Glutamatergic neuron (in vitro differentiated cells): ENCODE results near the gene CCL20. TPM values are rescaled to one million over a fixed set of nuclear protein-coding genes. Genes with fewer than 3 reads are reported as not detected.

Experiments used
- DNase-seq: peaks from one replicate; pipeline ENCODE4 v3.0.0; 2022
- H3K27ac Mint-ChIP-seq: one replicate; pipeline ENCODE4 v1.8.0; 2020; ENCODE audit warnings: mild to moderate bottlenecking, mixed read lengths, inconsistent platforms; ENCODE audit not compliant: unreplicated experiment
- H3K27me3 Mint-ChIP-seq: one replicate; pipeline ENCODE4 v1.8.0; 2020; ENCODE audit warnings: mild to moderate bottlenecking, moderate library complexity, mixed read lengths, inconsistent platforms; ENCODE audit not compliant: unreplicated experiment
- H3K36me3 Mint-ChIP-seq: one replicate; pipeline ENCODE4 v1.8.0; 2020; ENCODE audit warnings: mild to moderate bottlenecking, mixed read lengths, inconsistent platforms; ENCODE audit not compliant: unreplicated experiment
- H3K4me1 Mint-ChIP-seq: one replicate; pipeline ENCODE4 v1.8.0; 2020; ENCODE audit warnings: mild to moderate bottlenecking, low read depth, mixed read lengths, inconsistent platforms; ENCODE audit not compliant: unreplicated experiment
- H3K4me3 Mint-ChIP-seq: one replicate; pipeline ENCODE4 v1.8.0; 2020; ENCODE audit warnings: mild to moderate bottlenecking, mixed read lengths, inconsistent platforms; ENCODE audit not compliant: unreplicated experiment
- H3K9me3 Mint-ChIP-seq: one replicate; pipeline ENCODE4 v1.8.0; 2020; ENCODE audit warnings: mild to moderate bottlenecking, moderate library complexity, mixed read lengths, inconsistent platforms; ENCODE audit not compliant: unreplicated experiment
- total RNA-seq: library from RNA; stranded (reverse); fragmentation: NEBNext Ultra II Directional; extraction: Animal tissue kit (Norgen Biotek cat#: 25700); gene quantifications from one replicate; pipeline ENCODE4 v1.2.1, GENCODE V29; 2021; ENCODE audit not compliant: unreplicated experiment
- TF ChIP-seq, protein P1 (sequence below): fragments of 200-600 bp; sonication (generic); IDR thresholded peaks from one replicate; pipeline ENCODE4 v1.5.0; 2021; ENCODE audit not compliant: partially characterized antibody, unreplicated experiment

CCL20 gene
- total RNA-seq, 1 donor from 2014 or later = not detected

DNA sequence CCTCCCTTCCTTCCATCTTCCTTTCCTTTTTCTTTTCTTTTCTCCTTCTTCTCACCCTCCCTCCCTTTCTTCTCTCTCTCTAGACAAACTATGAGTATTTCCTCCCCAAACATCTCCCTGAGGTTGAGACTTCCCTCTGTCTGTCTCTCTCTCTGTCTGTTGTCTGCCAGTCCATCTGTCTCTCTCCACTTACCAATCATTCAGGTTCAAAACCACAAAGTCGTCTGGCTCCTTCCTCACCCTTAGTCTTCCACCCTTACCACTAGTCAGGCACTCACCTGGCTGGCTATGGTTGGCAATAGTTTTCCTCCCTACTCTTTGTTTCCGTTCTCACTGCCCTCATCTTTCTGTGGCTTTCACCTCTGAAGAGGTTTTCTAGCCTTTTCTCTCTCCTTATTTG, 12.9 kb downstream of the CCL20 start:
- no peak for DNase-seq
- Mint-ChIP-seq H3K4me3 (no peak overlapping the region), H3K4me1 (no peaks in the 10 kb centered on the region), H3K9me3 (peaks cover 2% of the 10 kb centered on the region), H3K27ac (no peak overlapping the region), H3K27me3 (peaks cover 3% of the 10 kb centered on the region), H3K36me3 (no peaks in the 10 kb centered on the region)
- TF ChIP-seq, protein P1, sequence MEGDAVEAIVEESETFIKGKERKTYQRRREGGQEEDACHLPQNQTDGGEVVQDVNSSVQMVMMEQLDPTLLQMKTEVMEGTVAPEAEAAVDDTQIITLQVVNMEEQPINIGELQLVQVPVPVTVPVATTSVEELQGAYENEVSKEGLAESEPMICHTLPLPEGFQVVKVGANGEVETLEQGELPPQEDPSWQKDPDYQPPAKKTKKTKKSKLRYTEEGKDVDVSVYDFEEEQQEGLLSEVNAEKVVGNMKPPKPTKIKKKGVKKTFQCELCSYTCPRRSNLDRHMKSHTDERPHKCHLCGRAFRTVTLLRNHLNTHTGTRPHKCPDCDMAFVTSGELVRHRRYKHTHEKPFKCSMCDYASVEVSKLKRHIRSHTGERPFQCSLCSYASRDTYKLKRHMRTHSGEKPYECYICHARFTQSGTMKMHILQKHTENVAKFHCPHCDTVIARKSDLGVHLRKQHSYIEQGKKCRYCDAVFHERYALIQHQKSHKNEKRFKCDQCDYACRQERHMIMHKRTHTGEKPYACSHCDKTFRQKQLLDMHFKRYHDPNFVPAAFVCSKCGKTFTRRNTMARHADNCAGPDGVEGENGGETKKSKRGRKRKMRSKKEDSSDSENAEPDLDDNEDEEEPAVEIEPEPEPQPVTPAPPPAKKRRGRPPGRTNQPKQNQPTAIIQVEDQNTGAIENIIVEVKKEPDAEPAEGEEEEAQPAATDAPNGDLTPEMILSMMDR = no peak

DNA sequence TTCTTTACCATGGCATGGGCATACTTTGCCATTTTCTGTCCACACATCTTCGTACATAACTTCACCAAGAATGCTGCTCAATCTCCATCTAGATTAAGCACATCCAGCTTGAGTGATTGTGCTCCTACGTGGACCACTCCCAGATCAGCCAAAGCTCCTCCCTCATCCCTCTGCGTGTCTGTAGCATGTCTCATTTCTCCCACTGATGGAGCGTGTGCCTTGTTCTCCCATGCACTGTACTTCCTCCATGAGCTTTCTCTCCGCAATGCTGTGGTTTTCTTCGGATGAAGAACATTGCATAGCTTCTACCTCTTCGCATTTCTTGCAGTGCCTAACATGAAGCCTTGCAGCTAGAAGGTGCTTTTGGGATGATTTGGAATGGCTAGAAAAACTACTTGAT, 13.5 kb downstream of the CCL20 start:
- H3K27me3 Mint-ChIP-seq = peaks cover 3% of the 10 kb centered on the region
- TF ChIP-seq, protein P1 = no peak
- no peaks in the 10 kb centered on the region for H3K4me1 Mint-ChIP-seq
- H3K4me3 Mint-ChIP-seq = no peak overlapping the region
- no peaks in the 10 kb centered on the region for H3K36me3 Mint-ChIP-seq
- no peak for DNase-seq
- H3K27ac Mint-ChIP-seq = no peak overlapping the region
- peaks cover 2% of the 10 kb centered on the region for H3K9me3 Mint-ChIP-seq

DNA sequence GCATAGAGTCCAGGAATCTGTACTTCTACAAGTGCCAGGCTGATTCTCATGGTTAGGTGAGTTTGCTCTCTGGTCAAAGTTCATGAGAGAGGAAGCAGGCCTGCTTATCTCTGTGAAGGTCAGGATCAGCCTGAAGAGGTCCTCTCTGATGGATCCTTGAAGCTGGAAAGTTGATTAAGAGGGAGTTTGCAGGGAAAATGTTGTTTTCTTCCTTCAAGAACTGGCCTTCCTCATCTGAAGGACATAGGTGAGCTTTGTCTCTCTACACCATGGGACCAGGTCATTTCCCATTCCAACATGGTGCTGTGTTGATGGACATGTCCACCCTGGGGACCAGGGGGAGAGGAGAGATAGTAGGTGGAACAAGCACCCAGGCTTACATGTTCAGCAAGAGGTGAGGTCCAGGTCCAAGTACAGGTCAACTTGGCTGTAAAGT, 14.9 kb downstream of the CCL20 start:
- DNase-seq = no peak
- no peak overlapping the region for H3K4me3 Mint-ChIP-seq
- peaks cover 2% of the 10 kb centered on the region for H3K9me3 Mint-ChIP-seq
- H3K4me1 Mint-ChIP-seq = no peaks in the 10 kb centered on the region
- TF ChIP-seq, protein P1 = no peak
- peaks cover 3% of the 10 kb centered on the region for H3K27me3 Mint-ChIP-seq
- no peak overlapping the region for H3K27ac Mint-ChIP-seq
- no peaks in the 10 kb centered on the region for H3K36me3 Mint-ChIP-seq

DNA sequence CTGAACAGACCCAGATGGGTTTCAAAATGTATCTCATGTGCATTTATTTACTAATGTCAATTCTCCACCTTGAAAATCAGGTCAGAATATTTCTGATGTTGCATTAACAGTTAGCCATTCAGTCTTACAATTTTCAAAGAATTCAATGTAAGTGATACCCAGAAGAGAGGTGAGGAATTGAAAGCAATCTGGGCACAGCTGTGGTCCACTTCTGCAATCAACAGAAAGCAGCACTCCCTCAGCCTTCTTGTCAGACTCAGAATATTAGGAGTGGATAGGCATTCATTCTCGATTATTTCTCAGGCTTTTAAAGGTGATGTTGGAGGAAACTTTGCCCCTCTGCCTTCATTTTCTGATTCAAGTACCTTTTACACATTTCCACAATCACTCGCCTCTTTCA, 15.7 kb downstream of the CCL20 start:
- Mint-ChIP-seq H3K4me3 (no peak overlapping the region), H3K27me3 (peaks cover 3% of the 10 kb centered on the region), H3K9me3 (peaks cover 2% of the 10 kb centered on the region), H3K27ac (no peak overlapping the region), H3K4me1 (no peaks in the 10 kb centered on the region), H3K36me3 (no peaks in the 10 kb centered on the region)
- TF ChIP-seq, protein P1 = no peak
- DNase-seq = no peak

DNA sequence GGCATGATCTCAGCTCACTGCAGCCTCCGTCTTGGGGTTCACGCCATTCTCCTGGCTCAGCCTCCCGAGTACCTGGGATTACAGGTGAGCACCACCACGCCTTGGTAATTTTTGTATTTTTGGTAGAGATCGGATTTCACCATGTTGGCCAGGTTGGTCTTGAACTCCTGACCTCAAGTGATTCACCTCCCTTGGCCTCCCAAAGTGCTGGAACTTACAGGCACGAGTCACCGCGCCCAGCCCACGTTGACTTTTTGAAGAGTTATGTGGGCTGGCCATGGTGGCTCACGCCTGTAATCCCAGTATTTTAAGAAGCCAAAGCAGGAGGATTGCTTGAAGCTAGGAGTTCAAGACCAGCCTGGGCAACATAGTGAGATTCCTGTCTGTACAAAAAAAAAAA, 20.8 kb downstream of the CCL20 start:
- Mint-ChIP-seq H3K36me3 (peaks cover 16% of the 10 kb centered on the region), H3K4me1 (no peaks in the 10 kb centered on the region), H3K27me3 (no peaks in the 10 kb centered on the region), H3K4me3 (no peak overlapping the region), H3K27ac (no peak overlapping the region), H3K9me3 (peaks cover 9% of the 10 kb centered on the region)
- DNase-seq = no peak
- TF ChIP-seq, protein P1 = no peak
